AG09309 (cell line): ENCODE measurements around the gene CADPS.

Experiments
- DNase-seq: peaks from one replicate; pipeline ENCODE4 v3.0.0-alpha.2; 2010; ENCODE audit warnings: low read depth
- H3K4me3 ChIP-seq: 2 replicates; pipeline ENCODE4 v1.5.1; 2011; ENCODE audit warnings: mild to moderate bottlenecking, low read depth, low read length, moderate library complexity; ENCODE audit not compliant: control insufficient read depth
- TF ChIP-seq, protein P1 (sequence below): IDR thresholded peaks from 2 replicates; pipeline ENCODE4 v1.5.1; 2011; ENCODE audit warnings: mild to moderate bottlenecking, low read depth, low read length, inconsistent platforms; ENCODE audit not compliant: insufficient read depth, control insufficient read depth; ENCODE audit errors: missing control alignments

CADPS gene

DNA sequence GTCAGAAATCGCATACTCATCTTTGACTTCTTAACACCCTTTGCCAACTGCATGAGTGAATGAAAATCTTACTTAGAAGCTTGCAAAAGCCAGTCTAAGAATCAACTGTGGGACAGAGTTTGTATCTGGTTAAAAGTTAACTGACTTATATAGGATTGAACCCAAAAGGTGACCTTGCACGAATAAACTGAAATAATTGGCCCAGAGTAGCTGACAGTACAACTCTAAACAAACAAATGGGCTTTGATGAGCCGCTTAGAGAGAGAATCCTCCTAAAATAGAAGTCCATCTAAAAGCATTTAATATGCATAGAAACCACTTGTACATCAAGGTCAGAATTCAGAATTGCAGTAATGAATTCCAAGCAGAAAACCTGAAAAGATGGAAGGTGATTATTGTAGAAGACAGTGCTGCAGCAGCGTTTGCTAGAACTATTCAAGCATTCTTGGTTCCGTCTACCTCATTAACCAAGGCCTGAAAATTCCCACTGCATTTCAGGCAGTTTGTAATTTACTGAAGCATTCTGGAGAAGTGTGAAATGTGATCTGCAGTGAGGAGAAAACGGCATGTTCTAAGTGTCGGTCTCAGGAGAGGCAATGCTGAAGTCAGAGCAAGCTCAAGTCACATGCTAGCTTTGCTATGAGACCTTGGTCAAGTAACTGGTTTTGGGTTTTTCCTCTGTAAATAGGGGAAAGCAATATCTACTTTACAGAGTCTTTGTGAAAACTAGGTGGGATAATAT lies 103.7 kb downstream of the CADPS start:
- H3K4me3 ChIP-seq, result no peak overlapping the region
- TF ChIP-seq, protein P1, sequence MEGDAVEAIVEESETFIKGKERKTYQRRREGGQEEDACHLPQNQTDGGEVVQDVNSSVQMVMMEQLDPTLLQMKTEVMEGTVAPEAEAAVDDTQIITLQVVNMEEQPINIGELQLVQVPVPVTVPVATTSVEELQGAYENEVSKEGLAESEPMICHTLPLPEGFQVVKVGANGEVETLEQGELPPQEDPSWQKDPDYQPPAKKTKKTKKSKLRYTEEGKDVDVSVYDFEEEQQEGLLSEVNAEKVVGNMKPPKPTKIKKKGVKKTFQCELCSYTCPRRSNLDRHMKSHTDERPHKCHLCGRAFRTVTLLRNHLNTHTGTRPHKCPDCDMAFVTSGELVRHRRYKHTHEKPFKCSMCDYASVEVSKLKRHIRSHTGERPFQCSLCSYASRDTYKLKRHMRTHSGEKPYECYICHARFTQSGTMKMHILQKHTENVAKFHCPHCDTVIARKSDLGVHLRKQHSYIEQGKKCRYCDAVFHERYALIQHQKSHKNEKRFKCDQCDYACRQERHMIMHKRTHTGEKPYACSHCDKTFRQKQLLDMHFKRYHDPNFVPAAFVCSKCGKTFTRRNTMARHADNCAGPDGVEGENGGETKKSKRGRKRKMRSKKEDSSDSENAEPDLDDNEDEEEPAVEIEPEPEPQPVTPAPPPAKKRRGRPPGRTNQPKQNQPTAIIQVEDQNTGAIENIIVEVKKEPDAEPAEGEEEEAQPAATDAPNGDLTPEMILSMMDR, result no peak
- no peak for DNase-seq

DNA sequence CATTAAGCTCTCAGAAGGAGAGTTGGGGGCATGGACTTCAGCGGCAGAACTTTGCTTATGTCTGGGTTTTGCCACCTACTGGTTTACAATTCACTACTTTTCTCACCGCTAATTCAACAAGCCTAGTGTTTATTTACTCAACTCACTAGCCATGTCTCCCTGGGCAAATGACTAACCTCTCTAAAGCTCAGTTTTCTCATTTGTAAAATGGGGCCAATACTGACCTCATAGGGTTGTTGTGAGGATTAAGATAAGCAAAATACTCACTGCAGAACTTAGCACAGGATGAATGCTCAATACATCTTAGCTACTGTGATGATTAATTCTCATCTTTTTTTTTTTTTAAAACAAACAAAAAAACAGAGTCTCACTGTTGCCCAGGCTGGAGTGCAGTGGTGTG lies 106.3 kb downstream of the CADPS start:
- H3K4me3 ChIP-seq, result no peak overlapping the region
- TF ChIP-seq, protein P1, result no peak
- DNase-seq, result no peak

DNA sequence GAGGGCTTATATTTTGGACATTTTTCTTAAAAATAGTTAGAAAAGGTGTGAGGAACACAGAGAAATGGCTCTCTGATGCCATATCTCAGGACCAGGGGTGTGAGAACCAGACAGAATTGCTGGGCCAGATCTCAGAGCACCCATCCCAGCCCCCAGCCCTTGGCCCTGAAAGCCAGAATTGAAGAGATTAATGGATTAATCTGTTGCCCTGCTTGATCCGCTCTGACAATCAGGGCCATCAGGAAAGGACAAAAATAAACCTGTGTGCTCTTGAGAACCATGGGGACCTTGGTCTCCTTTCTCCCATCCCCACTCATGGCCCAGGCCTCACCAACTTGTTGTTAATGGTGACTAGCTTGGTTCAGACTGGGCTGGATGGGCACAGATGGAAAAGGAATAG lies 113.5 kb downstream of the CADPS start:
- TF ChIP-seq, protein P1, result no peak
- H3K4me3 ChIP-seq, result no peak overlapping the region
- DNase-seq, result no peak

DNA sequence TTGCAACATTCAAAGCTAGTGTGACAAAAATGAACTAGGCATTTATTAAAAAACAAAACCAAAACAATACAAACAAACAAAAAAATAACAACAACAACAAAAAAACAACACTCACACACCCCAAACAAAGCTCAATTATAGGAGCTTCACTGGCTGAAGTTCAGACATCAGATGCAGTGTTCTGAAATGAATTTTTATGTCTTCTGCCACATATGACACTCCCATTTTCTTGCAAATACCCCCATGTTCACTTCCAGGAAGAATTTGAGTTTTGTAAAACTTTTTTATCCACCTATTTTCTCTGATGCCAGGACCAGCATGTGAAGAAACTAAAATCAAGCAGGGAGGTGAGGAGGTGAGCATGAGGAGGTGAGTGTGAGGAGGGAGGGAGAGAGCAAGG lies 113.9 kb downstream of the CADPS start:
- no peak overlapping the region for H3K4me3 ChIP-seq
- DNase-seq, result no peak
- TF ChIP-seq, protein P1, result no peak

DNA sequence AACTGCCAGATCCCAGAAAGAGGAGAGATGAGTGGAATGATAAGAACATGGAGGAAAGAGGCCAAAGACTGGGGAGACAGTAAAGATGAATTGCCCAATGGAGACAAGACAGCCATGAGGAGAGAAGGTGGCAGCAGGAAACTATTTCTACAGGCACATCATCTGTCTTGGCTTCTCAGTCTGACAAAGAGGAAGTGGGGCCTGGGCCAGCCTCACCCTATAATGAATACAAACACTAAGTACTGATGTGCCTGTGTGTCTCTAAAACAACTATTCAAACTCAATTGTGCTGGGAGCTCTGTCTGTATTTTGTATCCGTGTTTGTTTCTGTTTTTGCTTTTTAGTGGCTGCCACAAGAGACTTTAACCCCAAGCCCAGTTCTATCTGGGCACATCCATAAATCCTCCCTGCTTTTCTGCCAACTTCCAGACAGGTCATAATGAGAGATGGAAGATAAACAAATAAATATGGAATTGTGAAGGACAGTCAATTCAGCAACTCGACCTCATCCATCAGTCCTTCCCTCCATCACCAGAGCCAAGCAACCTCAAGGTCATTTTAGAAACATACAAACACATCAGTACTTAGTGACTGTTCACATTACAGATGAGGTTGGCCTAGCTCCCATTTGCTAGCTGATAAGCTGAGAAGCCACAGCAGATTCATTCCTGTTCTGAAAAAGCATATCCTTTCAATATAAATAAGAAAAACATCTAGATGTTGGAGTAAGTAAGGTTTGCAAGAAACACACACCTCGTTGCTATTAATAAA lies 116.7 kb downstream of the CADPS start:
- H3K4me3 ChIP-seq, result no peak overlapping the region
- no peak for DNase-seq
- TF ChIP-seq, protein P1, result no peak

DNA sequence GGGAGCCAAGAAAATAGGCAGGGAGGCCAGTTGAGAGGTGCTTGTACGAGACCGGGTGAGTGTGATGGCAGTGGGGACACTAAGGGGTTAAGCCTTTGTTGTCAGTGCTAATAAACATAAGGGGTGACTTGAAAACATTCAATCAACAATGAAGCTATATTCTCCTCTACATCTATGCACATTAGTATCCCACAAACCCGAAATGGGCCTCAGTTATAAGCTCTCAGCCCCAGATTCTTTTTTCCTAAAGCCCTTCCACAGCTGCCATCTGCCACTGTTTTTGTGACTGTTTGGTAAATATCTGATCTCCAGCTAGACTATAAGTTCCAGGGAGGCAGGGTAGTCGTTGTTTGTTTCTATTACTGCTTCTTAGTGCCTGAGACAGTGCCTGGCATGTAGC lies 118.2 kb downstream of the CADPS start:
- no peak for DNase-seq
- TF ChIP-seq, protein P1, result no peak
- H3K4me3 ChIP-seq, result no peak overlapping the region

DNA sequence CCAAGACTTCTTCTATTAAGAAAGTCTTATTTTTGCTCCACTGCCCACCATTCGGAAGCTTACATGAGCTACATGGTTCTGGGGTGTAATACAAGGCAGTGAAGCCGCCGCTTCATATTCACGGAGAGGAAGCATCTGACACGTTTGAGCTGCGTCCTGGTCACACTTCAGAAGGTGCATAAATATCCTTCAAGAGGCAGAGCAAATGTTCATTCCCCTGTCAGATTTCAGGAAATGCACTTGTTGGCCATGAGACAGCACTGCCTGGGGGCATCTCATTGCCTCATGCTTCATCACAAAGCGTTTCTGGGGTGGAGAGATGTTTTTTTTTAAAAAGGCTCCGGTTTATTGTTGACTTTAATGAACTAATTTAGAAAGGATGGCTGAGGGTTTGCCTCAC lies 119.9 kb downstream of the CADPS start:
- TF ChIP-seq, protein P1, result no peak
- H3K4me3 ChIP-seq, result no peak overlapping the region
- no peak for DNase-seq
